ENCODE results near the gene B4GALT3.

The B4GALT3 gene

GRCh38 chr1:161159913-161160243 is 17.4 kb downstream of the B4GALT3 start:
- peak; percentile 25 for DNase-seq (ENCODE audit: low read depth, low spot score)
- H3K9ac ChIP-seq (ENCODE audit: insufficient read length, low read depth) = peak overlapping the region; percentile 94
- no peaks in the 10 kb centered on the region for H3K27me3 ChIP-seq (ENCODE audit: insufficient read depth, insufficient read length)
- H3K4me3 ChIP-seq (ENCODE audit: insufficient read length, low read depth) = peak overlapping the region; percentile 83
- TF ChIP-seq ZNF274 (IDR thresholded peaks at IDR 0.05; ENCODE audit: low read depth, low read length) = no peak
- TF ChIP-seq YY1 (IDR thresholded peaks at IDR 0.05; ENCODE audit: insufficient read depth, insufficient read length) = no peak
- TF ChIP-seq SUZ12 (IDR thresholded peaks at IDR 0.05; ENCODE audit: extremely low read depth, insufficient read depth, insufficient read length) = no peak
- peaks cover 82% of the 10 kb centered on the region for H3K36me3 ChIP-seq (ENCODE audit: insufficient read depth, insufficient read length, low read length)
- no peaks in the 10 kb centered on the region for H3K9me3 ChIP-seq (ENCODE audit: insufficient read depth, low read length)
- H3K4me1 ChIP-seq (ENCODE audit: insufficient read depth, insufficient read length) = peaks cover 3% of the 10 kb centered on the region

- H3K4me3 ChIP-seq (ENCODE audit: insufficient read length, low read depth) = peak within 1 kb of the TSS; percentile 83
- H3K4me1 ChIP-seq (ENCODE audit: insufficient read depth, insufficient read length) = peaks cover 3% of the 10 kb centered on the region
- TF ChIP-seq SUZ12 (IDR thresholded peaks at IDR 0.05; ENCODE audit: extremely low read depth, insufficient read depth, insufficient read length) (no peak), YY1 (IDR thresholded peaks at IDR 0.05; ENCODE audit: insufficient read depth, insufficient read length) (peak; percentile 94)
- H3K9me3 ChIP-seq (ENCODE audit: insufficient read depth, low read length) = no peaks in the 10 kb centered on the region
- H3K36me3 ChIP-seq (ENCODE audit: insufficient read depth, insufficient read length, low read length) = peaks cover 79% of the 10 kb centered on the region
- DNase-seq (ENCODE audit: low read depth, low spot score) = peak; percentile 96
- H3K27me3 ChIP-seq (ENCODE audit: insufficient read depth, insufficient read length) = no peaks in the 10 kb centered on the region
- H3K9ac ChIP-seq (ENCODE audit: insufficient read length, low read depth) = peak within 1 kb of the TSS; percentile 94
These were observed 18.0 kb downstream of the B4GALT3 start, which contains the start of gene USP21 for GRCh38 chr1:161159087-161159912. TSS of gene USP21 (plus strand) at chr1:161159500. CDS start at chr1:161160641, 1,141 bp downstream.

- H3K9me3 ChIP-seq (ENCODE audit: insufficient read depth, low read length) = no peaks in the 10 kb centered on the region
- no peak for TF ChIP-seq SUZ12 (IDR thresholded peaks at IDR 0.05; ENCODE audit: extremely low read depth, insufficient read depth, insufficient read length)
- TF ChIP-seq YY1 (IDR thresholded peaks at IDR 0.05; ENCODE audit: insufficient read depth, insufficient read length) = no peak
- no peak for TF ChIP-seq ZNF274 (IDR thresholded peaks at IDR 0.05; ENCODE audit: low read depth, low read length)
- H3K36me3 ChIP-seq (ENCODE audit: insufficient read depth, insufficient read length, low read length) = peaks cover 70% of the 10 kb centered on the region
- DNase-seq (ENCODE audit: low read depth, low spot score) = no peak
- H3K4me1 ChIP-seq (ENCODE audit: insufficient read depth, insufficient read length) = peaks cover 3% of the 10 kb centered on the region
- H3K27me3 ChIP-seq (ENCODE audit: insufficient read depth, insufficient read length) = no peaks in the 10 kb centered on the region
- peak overlapping the region; percentile 83 for H3K4me3 ChIP-seq (ENCODE audit: insufficient read length, low read depth)
- peak overlapping the region; percentile 89 for H3K9ac ChIP-seq (ENCODE audit: insufficient read length, low read depth)
These were observed 18.8 kb downstream of the B4GALT3 start for GRCh38 chr1:161158316-161159010.

- H3K4me3 ChIP-seq (ENCODE audit: insufficient read length, low read depth) = no peak overlapping the region
- no peaks in the 10 kb centered on the region for H3K27me3 ChIP-seq (ENCODE audit: insufficient read depth, insufficient read length)
- peaks cover 3% of the 10 kb centered on the region for H3K4me1 ChIP-seq (ENCODE audit: insufficient read depth, insufficient read length)
- no peaks in the 10 kb centered on the region for H3K9me3 ChIP-seq (ENCODE audit: insufficient read depth, low read length)
- no peak for DNase-seq (ENCODE audit: low read depth, low spot score)
- no peak overlapping the region for H3K9ac ChIP-seq (ENCODE audit: insufficient read length, low read depth)
- TF ChIP-seq SUZ12 (IDR thresholded peaks at IDR 0.05; ENCODE audit: extremely low read depth, insufficient read depth, insufficient read length) (no peak), YY1 (IDR thresholded peaks at IDR 0.05; ENCODE audit: insufficient read depth, insufficient read length) (no peak), ZNF274 (IDR thresholded peaks at IDR 0.05; ENCODE audit: low read depth, low read length) (no peak)
- H3K36me3 ChIP-seq (ENCODE audit: insufficient read depth, insufficient read length, low read length) = peaks cover 64% of the 10 kb centered on the region
These were observed 19.4 kb downstream of the B4GALT3 start for GRCh38 chr1:161157867-161158266.

GRCh38 chr1:161153682-161154337 is 23.5 kb downstream of the B4GALT3 start, which contains the start of gene UFC1:
TSS of gene UFC1 (plus strand) at chr1:161153978. CDS start at chr1:161153998, 20 bp downstream.
- peak; percentile 85 for DNase-seq (ENCODE audit: low read depth, low spot score)

GRCh38 chr1:161153176-161153575 is 24.1 kb downstream of the B4GALT3 start:
- TF ChIP-seq ZNF274 (IDR thresholded peaks at IDR 0.05; ENCODE audit: low read depth, low read length) (no peak), YY1 (IDR thresholded peaks at IDR 0.05; ENCODE audit: insufficient read depth, insufficient read length) (no peak), SUZ12 (IDR thresholded peaks at IDR 0.05; ENCODE audit: extremely low read depth, insufficient read depth, insufficient read length) (no peak)
- H3K36me3 ChIP-seq (ENCODE audit: insufficient read depth, insufficient read length, low read length) = peaks cover 30% of the 10 kb centered on the region
- peaks cover 2% of the 10 kb centered on the region for H3K4me1 ChIP-seq (ENCODE audit: insufficient read depth, insufficient read length)
- H3K27me3 ChIP-seq (ENCODE audit: insufficient read depth, insufficient read length) = no peaks in the 10 kb centered on the region
- no peak overlapping the region for H3K9ac ChIP-seq (ENCODE audit: insufficient read length, low read depth)
- no peaks in the 10 kb centered on the region for H3K9me3 ChIP-seq (ENCODE audit: insufficient read depth, low read length)
- H3K4me3 ChIP-seq (ENCODE audit: insufficient read length, low read depth) = peak overlapping the region; percentile 75
- no peak for DNase-seq (ENCODE audit: low read depth, low spot score)

More at GRCh38 chr1:161153682-161154337, 23.5 kb downstream of the B4GALT3 start, which contains the start of gene UFC1:
- H3K27me3 ChIP-seq (ENCODE audit: insufficient read depth, insufficient read length) = no peaks in the 10 kb centered on the region
- peak within 1 kb of the TSS; percentile 75 for H3K4me3 ChIP-seq (ENCODE audit: insufficient read length, low read depth)
- H3K4me1 ChIP-seq (ENCODE audit: insufficient read depth, insufficient read length) = peaks cover 2% of the 10 kb centered on the region
- TF ChIP-seq YY1 (IDR thresholded peaks at IDR 0.05; ENCODE audit: insufficient read depth, insufficient read length) = peak; percentile 100
- TF ChIP-seq ZNF274 (IDR thresholded peaks at IDR 0.05; ENCODE audit: low read depth, low read length) = no peak
- peak within 1 kb of the TSS; percentile 92 for H3K9ac ChIP-seq (ENCODE audit: insufficient read length, low read depth)
- H3K36me3 ChIP-seq (ENCODE audit: insufficient read depth, insufficient read length, low read length) = peaks cover 36% of the 10 kb centered on the region
- H3K9me3 ChIP-seq (ENCODE audit: insufficient read depth, low read length) = no peaks in the 10 kb centered on the region

Data from NT2/D1 (cell line).